Osteocyte (in vitro differentiated cells): Measurements from ENCODE around the gene ZBTB17. TPM values are rescaled to one million over a fixed set of nuclear protein-coding genes. Genes with fewer than 3 reads are reported as not detected.
"Not testable (repeated sequence)": the region's sequence is repeated elsewhere in the genome, so short reads cannot be mapped to it uniquely, and the experiment has no call there.

Experiments
- DNase-seq: peaks from one replicate; pipeline ENCODE4 v3.0.0; 2021; ENCODE audit warnings: mixed read lengths; ENCODE audit not compliant: unreplicated experiment; ENCODE audit errors: extremely low spot score
- H3K27ac Mint-ChIP-seq: one replicate; pipeline ENCODE4 v1.8.0; 2021; ENCODE audit warnings: mild to moderate bottlenecking, mixed read lengths; ENCODE audit not compliant: unreplicated experiment
- H3K27me3 Mint-ChIP-seq: one replicate; pipeline ENCODE4 v1.8.0; 2021; ENCODE audit warnings: mixed read lengths; ENCODE audit not compliant: unreplicated experiment
- H3K36me3 Mint-ChIP-seq: one replicate; pipeline ENCODE4 v1.8.0; 2021; ENCODE audit warnings: mixed read lengths; ENCODE audit not compliant: unreplicated experiment
- H3K4me1 Mint-ChIP-seq: one replicate; pipeline ENCODE4 v1.8.0; 2021; ENCODE audit warnings: mixed read lengths; ENCODE audit not compliant: unreplicated experiment
- H3K4me3 Mint-ChIP-seq: one replicate; pipeline ENCODE4 v1.8.0; 2021; ENCODE audit warnings: mild to moderate bottlenecking, moderate library complexity, mixed read lengths; ENCODE audit not compliant: unreplicated experiment
- H3K9me3 Mint-ChIP-seq: one replicate; pipeline ENCODE4 v1.8.0; 2021; ENCODE audit warnings: mixed read lengths; ENCODE audit not compliant: unreplicated experiment
- total RNA-seq: library from RNA; stranded (reverse); gene quantifications from 2 replicates; pipeline ENCODE4 v1.2.1, GENCODE V29; 2021
- TF ChIP-seq, protein P1 (sequence below): fragments of 200-600 bp; sonication (generic); IDR thresholded peaks from 2 replicates; pipeline ENCODE4 v1.5.0; 2021; ENCODE audit warnings: antibody characterized with exemption, mild to moderate bottlenecking, moderate library complexity

Gene ZBTB17
- total RNA-seq, 1 donor from 2014 or later, result 37.2 TPM

DNA sequence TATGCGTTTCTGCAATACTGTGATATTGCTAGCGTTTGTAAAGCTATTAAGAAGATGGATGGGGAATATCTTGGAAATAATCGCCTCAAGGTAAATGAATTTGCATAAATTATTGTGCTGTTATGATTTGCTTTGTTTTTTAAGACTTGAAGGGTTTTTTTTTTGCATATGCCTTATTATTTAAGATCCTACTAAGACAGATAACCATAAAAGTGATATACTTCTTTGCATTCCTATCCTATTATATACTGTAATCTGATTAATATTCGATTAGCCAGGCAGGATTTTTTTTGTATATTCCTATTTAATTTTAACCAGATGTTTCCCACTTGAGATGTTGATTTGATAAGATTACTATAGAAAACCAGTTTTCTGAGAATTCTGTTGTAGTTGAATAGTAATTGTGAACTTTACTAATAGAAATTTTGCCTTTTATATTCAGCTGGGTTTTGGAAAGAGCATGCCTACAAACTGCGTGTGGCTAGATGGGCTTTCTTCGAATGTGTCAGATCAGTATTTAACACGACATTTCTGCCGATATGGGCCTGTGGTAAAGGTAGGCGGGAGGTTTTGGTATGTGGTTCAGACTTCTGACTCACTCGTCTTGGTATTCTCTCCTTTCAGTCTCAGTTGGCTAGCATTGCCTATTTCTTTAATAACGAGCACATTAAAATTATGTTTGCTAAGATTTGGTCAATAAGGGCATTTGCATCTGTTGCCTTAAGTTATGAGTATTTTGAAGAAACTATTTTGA lies 56.8 kb downstream of the ZBTB17 start:
- H3K4me1 Mint-ChIP-seq, result peaks cover 38% of the 10 kb centered on the region
- TF ChIP-seq, protein P1, sequence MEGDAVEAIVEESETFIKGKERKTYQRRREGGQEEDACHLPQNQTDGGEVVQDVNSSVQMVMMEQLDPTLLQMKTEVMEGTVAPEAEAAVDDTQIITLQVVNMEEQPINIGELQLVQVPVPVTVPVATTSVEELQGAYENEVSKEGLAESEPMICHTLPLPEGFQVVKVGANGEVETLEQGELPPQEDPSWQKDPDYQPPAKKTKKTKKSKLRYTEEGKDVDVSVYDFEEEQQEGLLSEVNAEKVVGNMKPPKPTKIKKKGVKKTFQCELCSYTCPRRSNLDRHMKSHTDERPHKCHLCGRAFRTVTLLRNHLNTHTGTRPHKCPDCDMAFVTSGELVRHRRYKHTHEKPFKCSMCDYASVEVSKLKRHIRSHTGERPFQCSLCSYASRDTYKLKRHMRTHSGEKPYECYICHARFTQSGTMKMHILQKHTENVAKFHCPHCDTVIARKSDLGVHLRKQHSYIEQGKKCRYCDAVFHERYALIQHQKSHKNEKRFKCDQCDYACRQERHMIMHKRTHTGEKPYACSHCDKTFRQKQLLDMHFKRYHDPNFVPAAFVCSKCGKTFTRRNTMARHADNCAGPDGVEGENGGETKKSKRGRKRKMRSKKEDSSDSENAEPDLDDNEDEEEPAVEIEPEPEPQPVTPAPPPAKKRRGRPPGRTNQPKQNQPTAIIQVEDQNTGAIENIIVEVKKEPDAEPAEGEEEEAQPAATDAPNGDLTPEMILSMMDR, result no peak
- DNase-seq, result no peak

DNA sequence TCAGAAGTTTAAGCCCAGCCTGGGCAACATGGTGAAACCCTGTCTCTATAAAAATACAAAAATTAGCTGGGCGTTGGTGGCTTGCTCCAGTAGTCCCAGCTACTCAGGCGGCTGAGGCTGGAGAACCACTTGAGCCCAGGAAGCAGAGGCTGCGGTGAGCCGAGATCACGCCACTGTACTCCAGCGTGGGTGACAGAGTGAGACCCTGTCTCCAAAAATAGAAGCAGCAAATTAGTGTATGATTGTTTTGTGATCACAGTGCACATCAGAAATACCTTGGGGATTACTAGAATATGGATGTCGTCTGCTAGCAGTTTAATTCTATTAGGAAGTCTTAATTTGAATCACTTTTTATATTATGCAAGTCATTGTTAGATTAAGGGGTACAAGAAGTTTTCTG lies 59.0 kb downstream of the ZBTB17 start:
- TF ChIP-seq, protein P1, result no peak
- Mint-ChIP-seq H3K4me3 (no peak overlapping the region), H3K4me1 (peaks cover 25% of the 10 kb centered on the region), H3K27me3 (no peaks in the 10 kb centered on the region), H3K36me3 (peaks cover 39% of the 10 kb centered on the region), H3K9me3 (no peaks in the 10 kb centered on the region), H3K27ac (peak overlapping the region; percentile 75)
- DNase-seq, result no peak

More for the DNA sequence above, 56.8 kb downstream of the ZBTB17 start:
- H3K36me3 Mint-ChIP-seq, result peaks cover 43% of the 10 kb centered on the region
- H3K27ac Mint-ChIP-seq, result peak overlapping the region; percentile 55
- no peaks in the 10 kb centered on the region for H3K27me3 Mint-ChIP-seq
- H3K4me3 Mint-ChIP-seq, result no peak overlapping the region
- no peaks in the 10 kb centered on the region for H3K9me3 Mint-ChIP-seq

DNA sequence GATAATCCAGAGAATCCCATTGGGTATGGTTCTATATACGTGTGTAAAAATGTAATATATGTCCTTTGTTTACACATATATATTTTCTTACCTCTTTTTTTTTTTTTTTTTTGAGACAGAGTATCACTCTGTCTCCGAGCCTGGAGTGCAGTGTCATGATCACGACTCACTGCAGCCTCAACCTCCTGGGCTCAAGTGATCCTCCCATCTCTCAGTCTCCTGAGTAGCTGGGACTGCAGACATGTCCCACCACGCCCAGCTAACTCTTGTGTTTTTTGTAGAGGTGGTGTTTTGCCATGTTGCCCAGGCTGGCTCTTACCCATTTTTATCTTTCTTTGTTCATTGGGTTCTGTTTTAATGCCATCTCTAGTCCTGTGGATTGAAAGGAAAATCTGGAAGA lies 59.5 kb downstream of the ZBTB17 start:
- H3K27me3 Mint-ChIP-seq, result no peaks in the 10 kb centered on the region
- no peak overlapping the region for H3K4me3 Mint-ChIP-seq
- TF ChIP-seq, protein P1, result no peak
- peaks cover 24% of the 10 kb centered on the region for H3K4me1 Mint-ChIP-seq
- peak overlapping the region; percentile 75 for H3K27ac Mint-ChIP-seq
- no peak for DNase-seq
- peaks cover 36% of the 10 kb centered on the region for H3K36me3 Mint-ChIP-seq
- no peaks in the 10 kb centered on the region for H3K9me3 Mint-ChIP-seq

DNA sequence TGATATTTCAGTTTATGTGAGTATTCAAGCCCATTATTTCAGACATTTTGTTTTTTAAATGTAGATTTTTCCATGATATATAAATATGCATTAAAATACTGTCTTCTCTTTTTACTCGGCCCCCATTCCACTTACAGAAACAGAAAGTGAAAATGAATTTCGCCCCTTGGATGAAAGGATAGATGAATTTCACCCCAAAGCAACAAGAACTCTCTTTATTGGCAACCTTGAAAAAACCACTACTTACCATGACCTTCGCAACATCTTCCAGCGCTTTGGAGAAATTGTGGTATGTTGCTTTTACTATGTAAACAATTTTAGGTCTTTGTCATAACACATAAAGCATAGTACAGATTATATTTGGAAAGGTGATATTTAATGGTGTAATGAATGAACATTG lies 59.9 kb downstream of the ZBTB17 start:
- Mint-ChIP-seq H3K27me3 (no peaks in the 10 kb centered on the region), H3K36me3 (peaks cover 38% of the 10 kb centered on the region), H3K27ac (peak overlapping the region; percentile 75), H3K4me3 (peak overlapping the region; percentile 8), H3K9me3 (no peaks in the 10 kb centered on the region), H3K4me1 (peaks cover 21% of the 10 kb centered on the region)
- TF ChIP-seq, protein P1, result no peak
- DNase-seq, result no peak

DNA sequence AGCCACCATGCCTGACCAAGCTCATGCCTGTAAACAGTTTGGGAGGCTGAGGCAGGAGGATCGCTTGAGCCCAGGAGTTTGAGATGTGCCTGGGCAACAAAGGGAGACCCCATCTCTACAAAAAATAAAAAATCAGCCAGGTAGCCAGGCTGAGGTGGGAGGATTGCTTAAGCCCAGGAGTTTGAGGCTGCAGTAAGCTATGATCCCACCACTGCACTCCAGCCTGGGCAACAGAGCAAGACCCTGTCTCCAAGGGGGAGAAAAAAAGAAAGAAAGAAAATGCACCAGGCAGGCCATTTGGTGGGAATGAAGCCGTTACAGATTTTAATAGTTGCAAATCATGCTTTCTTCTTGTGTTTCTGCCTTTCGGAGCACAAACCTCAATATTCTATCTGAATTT lies 62.3 kb downstream of the ZBTB17 start:
- not testable (repeated sequence) for H3K27ac Mint-ChIP-seq, H3K4me3 Mint-ChIP-seq
- H3K4me1 Mint-ChIP-seq, result peaks cover 13% of the 10 kb centered on the region

More for the DNA sequence above, 62.3 kb downstream of the ZBTB17 start:
- DNase-seq, H3K9me3 Mint-ChIP-seq, H3K27me3 Mint-ChIP-seq: not testable (repeated sequence)
- H3K36me3 Mint-ChIP-seq, result peaks cover 44% of the 10 kb centered on the region
